Hepatocyte (in vitro differentiated cells): ENCODE data around the gene ABHD8. TPM values are rescaled to one million over a fixed set of nuclear protein-coding genes. Genes with fewer than 3 reads are reported as not detected.

Source experiments
- DNase-seq: peaks from one replicate; pipeline ENCODE4 v3.0.0-alpha.2; 2016; ENCODE audit warnings: low spot score
- H2AFZ ChIP-seq: fragments of 200-600 bp; sonication (generic); 2 replicates; pipeline ENCODE4 v1.6.0; 2016; ENCODE audit warnings: antibody characterized with exemption, mild to moderate bottlenecking
- H3K27ac ChIP-seq: fragments of 200-600 bp; sonication (generic); 2 replicates; pipeline ENCODE4 v1.5.1; 2016; ENCODE audit warnings: mild to moderate bottlenecking
- H3K27me3 ChIP-seq: fragments of 200-600 bp; sonication (generic); 2 replicates; pipeline ENCODE4 v1.6.1; 2016
- H3K36me3 ChIP-seq: fragments of 200-600 bp; sonication (generic); replicated peaks from 2 replicates; pipeline ENCODE4 v1.5.1; 2016; ENCODE audit warnings: low read depth; ENCODE audit not compliant: insufficient read depth
- H3K4me1 ChIP-seq: fragments of 200-600 bp; sonication (generic); 2 replicates; pipeline ENCODE4 v1.5.1; 2016; ENCODE audit warnings: mild to moderate bottlenecking, moderate library complexity; ENCODE audit not compliant: insufficient read depth
- H3K4me2 ChIP-seq: fragments of 200-600 bp; sonication (generic); 2 replicates; pipeline ENCODE4 v1.6.0; 2016
- H3K4me3 ChIP-seq: fragments of 200-600 bp; sonication (generic); 2 replicates; pipeline ENCODE4 v1.5.1; 2016; ENCODE audit warnings: mild to moderate bottlenecking
- H3K79me2 ChIP-seq: fragments of 200-600 bp; sonication (generic); 2 replicates; pipeline ENCODE4 v1.6.0; 2017; ENCODE audit warnings: mild to moderate bottlenecking
- H3K9me2 ChIP-seq: fragments of 200-600 bp; sonication (generic); replicated peaks from 2 replicates; pipeline ENCODE4 v1.6.0; 2017; ENCODE audit warnings: mild to moderate bottlenecking; ENCODE audit not compliant: insufficient read depth
- H3K9me3 ChIP-seq: fragments of 200-600 bp; sonication (generic); 2 replicates; pipeline ENCODE4 v1.5.1; 2016; ENCODE audit warnings: low read depth, mild to moderate bottlenecking
- H4K20me1 ChIP-seq: fragments of 200-600 bp; sonication (generic); 2 replicates; pipeline ENCODE4 v1.6.0; 2016; ENCODE audit warnings: mild to moderate bottlenecking; ENCODE audit not compliant: insufficient read depth, poor library complexity, severe bottlenecking
- EZH2 ChIP-seq: fragments of 200-600 bp; sonication (generic); IDR thresholded peaks from 2 replicates; pipeline ENCODE4 v1.6.1; 2016; ENCODE audit warnings: antibody characterized with exemption, mild to moderate bottlenecking, borderline replicate concordance
- EZH2phosphoT487 ChIP-seq: fragments of 200-600 bp; sonication (generic); IDR thresholded peaks from one replicate; pipeline ENCODE4 v1.6.1; 2018; ENCODE audit warnings: antibody characterized with exemption, mild to moderate bottlenecking, low read depth, moderate library complexity; ENCODE audit not compliant: unreplicated experiment, severe bottlenecking
- whole genome bisulfite sequencing: methylation state at CpG from one replicate; pipeline ENCODE4 v1.1.6; 2016; ENCODE audit warnings: low lambda C conversion rate; ENCODE audit errors: missing lambda C conversion rate; 5-methylcytosine and 5-hydroxymethylcytosine counted together
- polyA plus RNA-seq: library from polyadenylated mRNA; unstranded; fragments of >200 nt; fragmentation: Nextera tagmentation; extraction: Ambion mirVana; gene quantifications from 2 replicates; pipeline ENCODE4 v1.2.1, GENCODE V29; 2016
- total RNA-seq: library from RNA; depleted of rRNA; stranded (reverse); fragments of >200 nt; gene quantifications from 2 replicates; pipeline ENCODE4 v1.2.3, GENCODE V29; 2014
- TF ChIP-seq, protein P1 (sequence below): fragments of 200-600 bp; sonication (generic); IDR thresholded peaks from 2 replicates; pipeline ENCODE4 v1.5.1; 2016; ENCODE audit warnings: antibody characterized with exemption, mild to moderate bottlenecking; ENCODE audit not compliant: poor library complexity

ABHD8 gene
- total and polyA plus RNA-seq, 2 experiments from 2014 or later = 12.9 to 17.6 TPM

DNA sequence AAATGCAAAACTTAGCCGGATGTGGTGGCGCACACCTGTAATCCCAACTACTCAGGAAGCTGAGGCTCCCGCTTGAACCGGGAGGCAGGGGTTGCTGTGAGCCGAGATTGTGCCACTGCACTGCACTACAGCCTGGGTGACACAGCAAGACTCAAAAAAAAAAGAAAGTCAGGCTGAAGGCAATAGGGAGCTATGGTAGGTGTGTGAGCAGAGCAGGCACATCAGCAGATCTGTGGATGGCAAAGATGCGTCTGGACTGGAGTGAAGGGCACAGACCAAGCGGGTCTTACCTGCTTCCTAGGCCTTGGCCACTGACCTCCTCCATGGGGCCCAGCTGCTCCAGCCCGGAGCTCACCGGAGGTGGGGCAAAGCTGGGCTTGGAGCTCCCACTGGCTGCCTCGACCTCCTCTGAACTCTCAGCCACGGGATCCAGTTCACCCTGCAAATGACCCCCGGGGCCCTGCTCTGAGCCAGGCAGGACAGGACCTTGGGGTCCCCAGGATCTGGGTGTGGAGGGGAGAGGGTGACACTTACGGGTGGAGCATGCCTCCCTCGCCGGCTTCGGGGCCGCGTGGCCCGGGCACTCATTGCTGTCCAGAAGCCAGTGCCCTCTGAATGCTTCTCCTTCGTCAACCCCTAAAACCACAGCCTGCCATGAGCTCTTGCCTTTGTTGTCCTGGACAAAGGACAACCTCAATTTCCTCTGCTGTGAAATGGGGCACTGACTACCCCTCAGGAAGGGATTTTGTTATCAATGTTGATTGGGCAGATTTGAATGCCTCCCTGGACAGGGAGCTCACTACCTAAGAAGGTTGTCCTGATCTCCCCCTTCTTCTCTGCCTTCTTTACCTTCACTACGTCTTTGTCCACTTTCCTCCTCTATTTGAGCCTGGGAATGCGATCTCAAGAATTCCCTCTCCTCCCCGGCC is 39.2 kb downstream of the ABHD8 start:
- Histone ChIP-seq H3K79me2 (peaks cover 9% of the 10 kb centered on the region), H3K27ac (no peak overlapping the region), H3K9me2 (no peaks in the 10 kb centered on the region), H4K20me1 (no peaks in the 10 kb centered on the region), H2AFZ (no peak overlapping the region), H3K4me2 (no peak overlapping the region), H3K9me3 (no peaks in the 10 kb centered on the region), H3K4me3 (no peak overlapping the region), H3K4me1 (peaks cover 4% of the 10 kb centered on the region), H3K36me3 (no peaks in the 10 kb centered on the region), H3K27me3 (no peaks in the 10 kb centered on the region)
- TF ChIP-seq EZH2phosphoT487 (no peak), EZH2 (no peak)
- TF ChIP-seq, protein P1, sequence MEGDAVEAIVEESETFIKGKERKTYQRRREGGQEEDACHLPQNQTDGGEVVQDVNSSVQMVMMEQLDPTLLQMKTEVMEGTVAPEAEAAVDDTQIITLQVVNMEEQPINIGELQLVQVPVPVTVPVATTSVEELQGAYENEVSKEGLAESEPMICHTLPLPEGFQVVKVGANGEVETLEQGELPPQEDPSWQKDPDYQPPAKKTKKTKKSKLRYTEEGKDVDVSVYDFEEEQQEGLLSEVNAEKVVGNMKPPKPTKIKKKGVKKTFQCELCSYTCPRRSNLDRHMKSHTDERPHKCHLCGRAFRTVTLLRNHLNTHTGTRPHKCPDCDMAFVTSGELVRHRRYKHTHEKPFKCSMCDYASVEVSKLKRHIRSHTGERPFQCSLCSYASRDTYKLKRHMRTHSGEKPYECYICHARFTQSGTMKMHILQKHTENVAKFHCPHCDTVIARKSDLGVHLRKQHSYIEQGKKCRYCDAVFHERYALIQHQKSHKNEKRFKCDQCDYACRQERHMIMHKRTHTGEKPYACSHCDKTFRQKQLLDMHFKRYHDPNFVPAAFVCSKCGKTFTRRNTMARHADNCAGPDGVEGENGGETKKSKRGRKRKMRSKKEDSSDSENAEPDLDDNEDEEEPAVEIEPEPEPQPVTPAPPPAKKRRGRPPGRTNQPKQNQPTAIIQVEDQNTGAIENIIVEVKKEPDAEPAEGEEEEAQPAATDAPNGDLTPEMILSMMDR = no peak
- 91% methylated on average over 23 of the region's 23 CpGs for WGBS
- no peak for DNase-seq

DNA sequence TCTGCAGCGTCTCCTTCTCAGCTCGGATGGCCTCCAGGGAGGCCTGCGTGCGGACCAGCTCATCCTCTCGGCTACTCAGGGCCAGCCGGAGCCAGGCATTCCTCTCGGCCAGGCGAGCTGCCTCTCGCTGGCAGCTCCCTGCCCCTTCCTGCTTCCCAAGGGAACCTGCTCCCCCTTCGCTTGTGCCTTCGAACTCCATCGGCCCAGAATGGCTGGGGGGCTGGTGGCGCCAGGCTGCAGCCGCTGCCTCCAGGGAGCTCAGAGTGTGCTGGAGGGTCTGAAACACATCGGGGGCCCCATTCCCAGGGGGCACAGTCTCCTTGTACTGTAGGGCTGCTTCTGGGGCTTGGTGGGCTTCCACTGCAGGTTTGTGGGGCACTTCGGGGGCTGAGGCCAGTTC is 40.7 kb downstream of the ABHD8 start:
- Histone ChIP-seq H3K27me3 (no peaks in the 10 kb centered on the region), H3K79me2 (no peaks in the 10 kb centered on the region), H3K9me3 (no peaks in the 10 kb centered on the region), H4K20me1 (no peaks in the 10 kb centered on the region), H3K9me2 (no peaks in the 10 kb centered on the region), H2AFZ (no peak overlapping the region), H3K27ac (no peak overlapping the region), H3K4me1 (no peaks in the 10 kb centered on the region), H3K36me3 (no peaks in the 10 kb centered on the region), H3K4me2 (no peak overlapping the region), H3K4me3 (no peak overlapping the region)
- DNase-seq = no peak
- 85% methylated on average over 14 of the region's 16 CpGs for WGBS
- TF ChIP-seq, protein P1 = no peak
- TF ChIP-seq EZH2phosphoT487 (no peak), EZH2 (no peak)

DNA sequence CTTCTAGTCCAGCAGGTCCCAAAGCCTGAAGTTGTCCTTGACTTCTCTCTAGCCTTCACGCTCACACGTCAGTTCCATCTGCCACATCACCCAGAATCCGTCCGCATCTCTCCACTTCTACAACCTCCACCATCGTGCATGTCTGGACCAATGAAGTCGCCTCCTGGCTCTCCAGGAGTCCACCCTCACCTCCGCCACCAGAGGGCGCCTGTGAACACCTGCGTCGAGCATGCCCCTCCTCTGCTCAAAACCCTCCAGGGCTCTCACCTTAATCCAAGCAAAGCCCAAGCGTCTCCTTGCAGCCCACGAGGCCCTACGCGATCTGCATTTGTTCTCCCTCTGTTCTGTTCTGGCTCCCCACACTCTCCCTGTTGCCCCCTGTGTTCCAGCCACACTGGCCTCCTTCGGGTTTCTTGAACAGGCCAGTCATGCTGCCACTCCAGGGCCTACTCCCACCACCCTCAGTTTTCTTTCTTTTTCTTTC is 42.3 kb downstream of the ABHD8 start:
- TF ChIP-seq, protein P1 = peak; percentile 87
- TF ChIP-seq EZH2 = no peak
- H3K36me3 ChIP-seq = no peaks in the 10 kb centered on the region
- no peak overlapping the region for H2AFZ ChIP-seq
- DNase-seq = peak; percentile 86
- WGBS = 25% methylated on average over 15 of the region's 15 CpGs
- no peak overlapping the region for H3K4me2 ChIP-seq
- H3K27ac ChIP-seq = no peak overlapping the region
- H3K79me2 ChIP-seq = no peaks in the 10 kb centered on the region
- H3K4me3 ChIP-seq = no peak overlapping the region
- no peaks in the 10 kb centered on the region for H3K27me3 ChIP-seq
- no peaks in the 10 kb centered on the region for H4K20me1 ChIP-seq
- no peaks in the 10 kb centered on the region for H3K4me1 ChIP-seq
- H3K9me2 ChIP-seq = no peaks in the 10 kb centered on the region
- no peaks in the 10 kb centered on the region for H3K9me3 ChIP-seq
